H1 (cell line): ENCODE measurements around the gene TMEM164. TPM values are rescaled to one million over a fixed set of nuclear protein-coding genes. Genes with fewer than 3 reads are reported as not detected.

Experiments
- CTCF ChIA-PET: fragments of 300-600 bp; sonication (Branson Sonifier 250); formaldehyde crosslinking; loops from one replicate; lab custom pipeline; 2021; ENCODE audit not compliant: partially characterized antibody; lab: Charles Lee
- POLR2A ChIA-PET: fragments of 300-600 bp; sonication (Branson Sonifier 250); formaldehyde crosslinking; loops from one replicate; lab custom pipeline; 2021; ENCODE audit warnings: inconsistent platforms; ENCODE audit not compliant: partially characterized antibody; lab: Charles Lee
- DNase-seq, 2 experiments: peaks; one replicate each; pipeline versions ENCODE4 v3.0.0 to v3.0.0-alpha.2; 2010 to 2022; ENCODE audit warnings: low spot score in 2 of 2, low read depth in 1 of 2, mixed read lengths in 1 of 2
- FAIRE-seq: peaks from 2 replicates; lab custom pipeline; 2011; peaks lifted over from hg19 to GRCh38; lab: Jason Lieb, UNC
- H2AFZ ChIP-seq: 2 replicates; pipeline ENCODE4 v1.8.1; 2012; ENCODE audit warnings: low read length, inconsistent platforms
- H2AK5ac ChIP-seq: 2 replicates; pipeline ENCODE4 v1.6.1; 2013; ENCODE audit warnings: low read depth, low read length
- H2BK120ac ChIP-seq: replicated peaks from 2 replicates; pipeline ENCODE3; 2013; ENCODE audit warnings: low read depth, low read length, inconsistent platforms
- H2BK12ac ChIP-seq: 2 replicates; pipeline ENCODE4 v1.6.1; 2013; ENCODE audit warnings: low read depth, low read length
- H2BK15ac ChIP-seq: 2 replicates; pipeline ENCODE4 v1.6.1; 2013; ENCODE audit warnings: low read length
- H2BK20ac ChIP-seq: 2 replicates; pipeline ENCODE4 v1.6.1; 2013; ENCODE audit warnings: low read length
- H2BK5ac ChIP-seq: 2 replicates; pipeline ENCODE4 v1.6.1; 2013; ENCODE audit warnings: low read depth, low read length
- H3K14ac ChIP-seq: 2 replicates; pipeline ENCODE4 v1.6.1; 2013; ENCODE audit warnings: inconsistent platforms; ENCODE audit not compliant: insufficient read length
- H3K18ac ChIP-seq: 2 replicates; pipeline ENCODE4 v1.6.1; 2013; ENCODE audit warnings: low read length; ENCODE audit errors: extremely low read depth
- H3K23ac ChIP-seq: 2 replicates; pipeline ENCODE4 v1.6.1; 2013; ENCODE audit warnings: inconsistent platforms; ENCODE audit not compliant: insufficient read length
- H3K23me2 ChIP-seq: 2 replicates; pipeline ENCODE4 v1.6.1; 2013; ENCODE audit warnings: low read depth, low read length
- H3K27ac ChIP-seq: 2 replicates; pipeline ENCODE4 v1.6.1; 2011; ENCODE audit warnings: low read depth, low read length, inconsistent platforms
- H3K27me3 ChIP-seq, 4 experiments: replicated peaks in 1 of 4; 1 replicate in 1 of 4; 2 replicates in 3 of 4; pipeline versions ENCODE4 v1.6.1 to v1.8.1; 2011 to 2013; ENCODE audit warnings: low read length in 3 of 4, mild to moderate bottlenecking in 3 of 4, inconsistent platforms in 2 of 4, mixed read lengths in 2 of 4, moderate library complexity in 1 of 4; ENCODE audit not compliant: control insufficient read depth in 3 of 4, insufficient read depth in 3 of 4; ENCODE audit errors: extremely low read depth in 1 of 4
- H3K36me3 ChIP-seq, 4 experiments: 2 replicates each; pipeline versions ENCODE4 v1.6.1 to v1.8.1; 2011 to 2013; ENCODE audit warnings: mild to moderate bottlenecking in 4 of 4, low read length in 3 of 4, moderate library complexity in 2 of 4, control low read depth in 1 of 4, inconsistent platforms in 1 of 4; ENCODE audit not compliant: insufficient read depth in 4 of 4, control insufficient read depth in 2 of 4
- H3K4ac ChIP-seq: replicated peaks from 2 replicates; pipeline ENCODE3; 2013; ENCODE audit warnings: low read length, low read depth, mixed read lengths, inconsistent platforms; ENCODE audit not compliant: insufficient read length
- H3K4me1 ChIP-seq, 4 experiments: replicated peaks in 1 of 4; 1 replicate in 1 of 4; 2 replicates in 3 of 4; pipeline versions ENCODE4 v1.6.1 to v1.8.1; 2011 to 2013; ENCODE audit warnings: low read length in 3 of 4, inconsistent platforms in 2 of 4, mixed read lengths in 1 of 4; ENCODE audit not compliant: insufficient read depth in 4 of 4, control insufficient read depth in 3 of 4
- H3K4me2 ChIP-seq, 2 experiments: 2 replicates each; pipeline versions ENCODE4 v1.6.1 to v1.8.1; 2011 to 2013; ENCODE audit warnings: low read depth in 2 of 2, low read length in 2 of 2, control low read depth in 1 of 2, inconsistent platforms in 1 of 2, mild to moderate bottlenecking in 1 of 2; ENCODE audit not compliant: insufficient read depth in 1 of 2
- H3K4me3 ChIP-seq, 4 experiments: fragments of 200-600, 300-600 bp in 1 of 4; sonication (generic), shearing (Covaris generic), sonication (Bioruptor Twin) in 1 of 4; 2 replicates each; pipeline versions ENCODE4 v1.5.1 to v1.8.1; 2011 to 2016; ENCODE audit warnings: low read length in 4 of 4, low read depth in 3 of 4, control low read depth in 2 of 4, inconsistent platforms in 2 of 4, mild to moderate bottlenecking in 2 of 4, mixed read lengths in 1 of 4, moderate library complexity in 1 of 4; ENCODE audit not compliant: insufficient read depth in 2 of 4; ENCODE audit errors: extremely low read depth in 1 of 4
- H3K56ac ChIP-seq: replicated peaks from 2 replicates; pipeline ENCODE3; 2013; ENCODE audit warnings: low read depth, mild to moderate bottlenecking, mixed read lengths, low read length, inconsistent platforms; ENCODE audit not compliant: insufficient read length
- H3K79me1 ChIP-seq: 2 replicates; pipeline ENCODE4 v1.6.1; 2013; ENCODE audit warnings: low read depth, low read length, control low read depth
- H3K79me2 ChIP-seq, 2 experiments: 2 replicates each; pipeline versions ENCODE4 v1.6.1 to v1.8.1; 2012 to 2013; ENCODE audit warnings: low read length in 2 of 2, mild to moderate bottlenecking in 2 of 2, inconsistent platforms in 1 of 2; ENCODE audit not compliant: insufficient read depth in 2 of 2, control insufficient read depth in 1 of 2
- H3K9ac ChIP-seq, 4 experiments: replicated peaks in 1 of 4; 1 replicate in 1 of 4; 2 replicates in 3 of 4; pipeline versions ENCODE4 v1.6.1 to v1.8.1; 2011 to 2013; ENCODE audit warnings: low read depth in 3 of 4, low read length in 3 of 4, control low read depth in 2 of 4, mild to moderate bottlenecking in 2 of 4, moderate library complexity in 2 of 4, inconsistent platforms in 1 of 4; ENCODE audit errors: extremely low read depth in 1 of 4
- H3K9me3 ChIP-seq, 2 experiments: 2 replicates each; pipeline versions ENCODE4 v1.6.1 to v1.8.1; 2012 to 2013; ENCODE audit warnings: mild to moderate bottlenecking in 2 of 2, moderate library complexity in 2 of 2, control low read depth in 1 of 2, inconsistent platforms in 1 of 2, low read depth in 1 of 2, low read length in 1 of 2, mixed read lengths in 1 of 2; ENCODE audit not compliant: insufficient read depth in 2 of 2
- H4K20me1 ChIP-seq, 2 experiments: replicated peaks in 1 of 2; 2 replicates each; pipeline versions ENCODE3 to v1.8.1; 2011 to 2013; ENCODE audit warnings: inconsistent platforms in 2 of 2, low read length in 2 of 2, mild to moderate bottlenecking in 1 of 2; ENCODE audit not compliant: insufficient read depth in 2 of 2, control insufficient read depth in 1 of 2
- H4K5ac ChIP-seq: 2 replicates; pipeline ENCODE4 v1.6.1; 2013; ENCODE audit warnings: low read length, low read depth, mixed read lengths, inconsistent platforms; ENCODE audit not compliant: insufficient read length
- H4K8ac ChIP-seq: 2 replicates; pipeline ENCODE4 v1.8.0; 2013; ENCODE audit warnings: mild to moderate bottlenecking, moderate library complexity, low read length, inconsistent platforms; ENCODE audit not compliant: insufficient read depth; ENCODE audit errors: extremely low read depth
- H4K91ac ChIP-seq: replicated peaks from 2 replicates; pipeline ENCODE3; 2013; ENCODE audit warnings: low read length, mixed read lengths, inconsistent platforms; ENCODE audit not compliant: insufficient read length
- BCL11A ChIP-seq, 2 experiments: IDR thresholded peaks; one replicate each; pipeline ENCODE4 v1.6.1; 2011; ENCODE audit warnings: low read depth in 2 of 2, low read length in 2 of 2, mild to moderate bottlenecking in 2 of 2
- CREB1 ChIP-seq: IDR thresholded peaks from 2 replicates; pipeline ENCODE4 v1.6.1; 2012; ENCODE audit warnings: inconsistent platforms
- GABPA ChIP-seq: IDR thresholded peaks from 2 replicates; pipeline ENCODE4 v1.6.1; 2011; ENCODE audit warnings: mild to moderate bottlenecking, low read length, moderate library complexity, borderline replicate concordance; ENCODE audit not compliant: insufficient read depth
- GTF2F1 ChIP-seq: IDR thresholded peaks from 2 replicates; pipeline ENCODE4 v1.6.1; 2012; ENCODE audit warnings: low read depth, low read length, improper control_type of control experiment, borderline replicate concordance
- HDAC2 ChIP-seq, 2 experiments: fragments of 300-600 bp in 1 of 2; sonication (generic) in 1 of 2; IDR thresholded peaks; 2 replicates each; pipeline ENCODE4 v1.6.1; 2011 to 2012; ENCODE audit warnings: low read depth in 2 of 2, low read length in 2 of 2, mild to moderate bottlenecking in 2 of 2, moderate library complexity in 2 of 2, borderline replicate concordance in 1 of 2, inconsistent platforms in 1 of 2
- HDAC6 ChIP-seq: IDR thresholded peaks from one replicate; pipeline ENCODE4 v1.7.1; 2012; ENCODE audit warnings: low read depth, mild to moderate bottlenecking, inconsistent platforms, low read length, moderate library complexity
- MAFK ChIP-seq: IDR thresholded peaks from 2 replicates; pipeline ENCODE4 v1.6.1; 2012; ENCODE audit warnings: low read depth, mild to moderate bottlenecking, improper control_type of control experiment, low read length
- POLR2AphosphoS5 ChIP-seq: IDR thresholded peaks from 2 replicates; pipeline ENCODE4 v1.6.1; 2011; ENCODE audit warnings: low read depth, low read length
- RFX5 ChIP-seq: IDR thresholded peaks from 2 replicates; pipeline ENCODE4 v1.6.1; 2011; ENCODE audit warnings: low read depth, low read length, improper control_type of control experiment, borderline replicate concordance
- SUZ12 ChIP-seq: fragments of 200-600 bp; sonication (generic); IDR thresholded peaks from 2 replicates; pipeline ENCODE4 v1.6.1; 2012; ENCODE audit warnings: mild to moderate bottlenecking, inconsistent platforms, low read length, moderate library complexity, mixed read lengths
- TAF1 ChIP-seq: IDR thresholded peaks from 2 replicates; pipeline ENCODE4 v1.6.1; 2011; ENCODE audit warnings: mild to moderate bottlenecking, low read depth, low read length
- USF2 ChIP-seq: IDR thresholded peaks from 2 replicates; pipeline ENCODE4 v1.6.1; 2011; ENCODE audit warnings: low read length, improper control_type of control experiment
- YY1 ChIP-seq: IDR thresholded peaks from 2 replicates; pipeline ENCODE4 v1.6.1; 2011; ENCODE audit warnings: low read depth, mild to moderate bottlenecking, low read length
- WGBS, 2 experiments: shearing (Covaris generic) in 1 of 2; methylation state at CpG; one replicate each; pipeline versions ENCODE4 v1.1.6 to v1.1.7; 2013 to 2015; ENCODE audit warnings: low lambda C conversion rate in 2 of 2, mixed read lengths in 2 of 2, inconsistent platforms in 1 of 2, low coverage in 1 of 2, missing lambda C conversion rate in 1 of 2; ENCODE audit not compliant: insufficient replicate concordance in 2 of 2, insufficient coverage in 1 of 2, insufficient read length in 1 of 2; ENCODE audit errors: extremely low coverage in 1 of 2, missing lambda C conversion rate in 1 of 2; 5-methylcytosine and 5-hydroxymethylcytosine counted together
- polyA plus RNA-seq, 7 experiments: library from polyadenylated mRNA; depleted of rRNA in 3 of 7; stranded (reverse) in 5 of 7; unstranded in 2 of 7; fragments of >200 nt in 5 of 7; fragments of 200-250 nt in 2 of 7; gene quantifications; 1 replicate in 5 of 7; 2 replicates in 1 of 7; 4 replicates in 1 of 7; pipeline versions ENCODE4 v1.2.1 to v1.2.3, GENCODE V29; 2011 to 2013; ENCODE audit warnings: missing spikeins in 2 of 7, mixed read lengths in 2 of 7
- total RNA-seq: library from RNA; stranded (reverse); fragmentation: NEBNext Ultra II Directional; extraction: Animal tissue kit (Norgen Biotek cat#: 25700); gene quantifications from 2 replicates; pipeline ENCODE4 v1.2.1, GENCODE V29; 2021

The TMEM164 gene
- total and polyA plus RNA-seq, 2 of the 8 experiments (the other 6 are each of a cell fraction or from before 2014, with no cell fraction given): 7.3 to 14.8 TPM

- no peaks in the 10 kb centered on the region for H3K79me1 ChIP-seq
- H4K20me1 ChIP-seq: peaks cover 0 to 3% of the 10 kb centered on the region in 2 experiments
- no peak overlapping the region for H2BK15ac ChIP-seq
- ChIA-PET CTCF (interaction anchor here (0.8 to 1.2 kb wide), 3 partner anchors 68 to 117 kb away, joined by 3 read pairs; no protein-coding TSS in a partner anchor), POLR2A (no interaction called here)
- no peak overlapping the region for H3K4ac ChIP-seq
- H2BK120ac ChIP-seq: no peak overlapping the region
- FAIRE-seq (no peak), DNase-seq (no peak)
- no peak overlapping the region for H3K9ac ChIP-seq
- H2BK20ac ChIP-seq: no peak overlapping the region
- H3K4me3 ChIP-seq: no peak overlapping the region
- H3K18ac ChIP-seq: no peak overlapping the region
- no peak overlapping the region for H3K14ac ChIP-seq
- H3K23ac ChIP-seq: no peak overlapping the region
- H3K4me1 ChIP-seq: peaks cover 0 to 8% (median 5%) of the 10 kb centered on the region in 4 experiments; a peak in 6 of 7 replicates
- no peak overlapping the region for H4K91ac ChIP-seq
- H3K4me2 ChIP-seq: no peak overlapping the region
- peaks cover 2% of the 10 kb centered on the region; the same call in 1 of the 2 replicates for H3K23me2 ChIP-seq
- no peak overlapping the region for H2AK5ac ChIP-seq
- no peak overlapping the region for H3K27ac ChIP-seq
- no peak overlapping the region for H3K56ac ChIP-seq
- no peak overlapping the region for H4K8ac ChIP-seq
- H4K5ac ChIP-seq: no peak overlapping the region
- H3K9me3 ChIP-seq: no peaks in the 10 kb centered on the region
- WGBS, 2 experiments: 65% methylated on average over 3 of the region's 3 CpGs; no CpG with 5 or more reads in 1 of the 2 experiments
- H2BK12ac ChIP-seq: no peak overlapping the region
- peaks cover 0 to 3% of the 10 kb centered on the region in 2 experiments; a peak in 1 of 4 replicates for H3K79me2 ChIP-seq
- no peak overlapping the region for H2BK5ac ChIP-seq
- no peaks in the 10 kb centered on the region for H3K27me3 ChIP-seq
- no peak overlapping the region for H2AFZ ChIP-seq
- no peaks in the 10 kb centered on the region for H3K36me3 ChIP-seq
- TF ChIP-seq BCL11A (IDR thresholded peaks at IDR 0.05; ENCODE audit: low read depth in 2 of 2, low read length in 2 of 2) (no peak), RFX5 (no peak), HDAC2 (IDR thresholded peaks at IDR 0.05; ENCODE audit: borderline replicate concordance in 1 of 2, low read depth in 2 of 2, low read length in 2 of 2) (no peak), MAFK (no peak), GTF2F1 (no peak), HDAC6 (no peak), CREB1 (no peak), SUZ12 (no peak), TAF1 (no peak), USF2 (no peak), GABPA (no peak), YY1 (no peak), POLR2AphosphoS5 (no peak)
Observed at GRCh38 chrX:110008011-110008635, 5.2 kb downstream of the TMEM164 start.
